ENCODE data around the gene PLXDC2.

DNA sequence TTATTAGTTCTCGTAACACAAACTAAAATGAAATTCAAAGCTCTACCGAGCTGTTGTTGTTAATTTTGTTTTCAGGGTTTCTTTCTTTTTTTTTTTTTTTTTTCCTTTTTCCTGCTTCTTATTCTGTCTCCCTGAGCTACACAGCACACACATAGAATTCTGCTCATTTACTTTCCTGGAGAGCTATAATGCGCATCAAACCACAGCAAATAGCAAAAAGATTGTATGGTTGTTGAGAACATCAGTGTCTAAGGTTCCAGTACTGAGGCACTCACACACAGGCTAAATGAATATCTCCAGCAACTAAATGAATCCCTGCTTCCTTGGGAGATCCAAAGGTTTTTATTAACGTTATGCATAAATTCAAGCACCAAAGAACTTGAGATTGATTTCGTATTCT lies 418.3 kb downstream of the PLXDC2 start:
- TF ChIP-seq POLR2A (IDR thresholded peaks at IDR 0.05) (no peak), POLR2AphosphoS5 (IDR thresholded peaks at IDR 0.05) (no peak), EP300 (IDR thresholded peaks at IDR 0.05) (no peak)
- TF ChIP-seq, protein P1, sequence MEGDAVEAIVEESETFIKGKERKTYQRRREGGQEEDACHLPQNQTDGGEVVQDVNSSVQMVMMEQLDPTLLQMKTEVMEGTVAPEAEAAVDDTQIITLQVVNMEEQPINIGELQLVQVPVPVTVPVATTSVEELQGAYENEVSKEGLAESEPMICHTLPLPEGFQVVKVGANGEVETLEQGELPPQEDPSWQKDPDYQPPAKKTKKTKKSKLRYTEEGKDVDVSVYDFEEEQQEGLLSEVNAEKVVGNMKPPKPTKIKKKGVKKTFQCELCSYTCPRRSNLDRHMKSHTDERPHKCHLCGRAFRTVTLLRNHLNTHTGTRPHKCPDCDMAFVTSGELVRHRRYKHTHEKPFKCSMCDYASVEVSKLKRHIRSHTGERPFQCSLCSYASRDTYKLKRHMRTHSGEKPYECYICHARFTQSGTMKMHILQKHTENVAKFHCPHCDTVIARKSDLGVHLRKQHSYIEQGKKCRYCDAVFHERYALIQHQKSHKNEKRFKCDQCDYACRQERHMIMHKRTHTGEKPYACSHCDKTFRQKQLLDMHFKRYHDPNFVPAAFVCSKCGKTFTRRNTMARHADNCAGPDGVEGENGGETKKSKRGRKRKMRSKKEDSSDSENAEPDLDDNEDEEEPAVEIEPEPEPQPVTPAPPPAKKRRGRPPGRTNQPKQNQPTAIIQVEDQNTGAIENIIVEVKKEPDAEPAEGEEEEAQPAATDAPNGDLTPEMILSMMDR (IDR thresholded peaks at IDR 0.05): no peak
